Cardiac septum (tissue), 1 donor: ENCODE measurements around the gene RIPPLY3. TPM values are rescaled to one million over a fixed set of nuclear protein-coding genes. Genes with fewer than 3 reads are reported as not detected.
"Not testable (repeated sequence)": the region's sequence is repeated elsewhere in the genome, so short reads cannot be mapped to it uniquely, and the experiment has no call there.

Experiments used
- DNase-seq: peaks from one replicate; pipeline ENCODE4 v3.0.0-alpha.2; 2020; ENCODE audit warnings: low spot score
- intact Hi-C: fragments of 100-400 bp; cut with DNase I; formaldehyde crosslinking; loops from one replicate; pipeline ENCODE4 v1.14.0; 2022
- total RNA-seq: library from RNA; stranded (reverse); fragmentation: NEBNext Ultra II Directional; extraction: Animal tissue kit (Norgen Biotek cat#: 25700); gene quantifications from one replicate; pipeline ENCODE4 v1.2.1, GENCODE V29; 2021
- donor health status: DM: no; HTN: no; CAD: no.

Gene RIPPLY3
- total RNA-seq, 1 donor from 2014 or later, result not detected

- intact Hi-C loops, result loop anchor here (5.0 kb wide), 1 partner anchor 35 kb away; no protein-coding TSS in a partner anchor
These were observed 29.4 kb upstream of the RIPPLY3 start for GRCh38 chr21:36976882-36977651.

GRCh38 chr21:36980280-36981048 is 26.0 kb upstream of the RIPPLY3 start:
- intact Hi-C loops, result no loop called here
- DNase-seq, result no peak

More at GRCh38 chr21:36976882-36977651, 29.4 kb upstream of the RIPPLY3 start:
- DNase-seq, result no peak

- intact Hi-C loops, result no loop called here
- no peak for DNase-seq
These were observed 25.5 kb upstream of the RIPPLY3 start for GRCh38 chr21:36981049-36981391.

GRCh38 chr21:36981977-36982700 is 24.4 kb upstream of the RIPPLY3 start:
- no peak for DNase-seq
- intact Hi-C loops, result no loop called here

- intact Hi-C loops, result no loop called here
These were observed 20.5 kb upstream of the RIPPLY3 start for GRCh38 chr21:36985751-36986594.

GRCh38 chr21:36987845-36988244 is 18.7 kb upstream of the RIPPLY3 start:
- no peak for DNase-seq
- intact Hi-C loops, result no loop called here

More at GRCh38 chr21:36985751-36986594, 20.5 kb upstream of the RIPPLY3 start:
- peak; percentile 36 for DNase-seq

- DNase-seq, result no peak
- intact Hi-C loops, result no loop called here
These were observed 18.0 kb upstream of the RIPPLY3 start for GRCh38 chr21:36988536-36988935.

- intact Hi-C loops, result not testable (repeated sequence)
These were observed 17.3 kb upstream of the RIPPLY3 start for GRCh38 chr21:36989199-36989698.

GRCh38 chr21:36989699-36990507 is 16.6 kb upstream of the RIPPLY3 start:
- DNase-seq, result peak; percentile 95
- intact Hi-C loops, result loop anchor here (1.0 kb wide), 1 partner anchor 24 kb away; the partner anchor contains the start of gene HLCS

More at GRCh38 chr21:36989199-36989698, 17.3 kb upstream of the RIPPLY3 start:
- DNase-seq, result not testable (repeated sequence)

GRCh38 chr21:36990508-36991205 is 15.8 kb upstream of the RIPPLY3 start:
- intact Hi-C loops, result loop anchor here (1.0 kb wide), 1 partner anchor 24 kb away; the partner anchor contains the start of gene HLCS
- DNase-seq, result peak; percentile 50

GRCh38 chr21:36992671-36993070 is 13.8 kb upstream of the RIPPLY3 start:
- DNase-seq, result peak; percentile 50
- intact Hi-C loops, result no loop called here

- intact Hi-C loops, result no loop called here
- peak; percentile 31 for DNase-seq
These were observed 11.9 kb upstream of the RIPPLY3 start for GRCh38 chr21:36994501-36995158.

GRCh38 chr21:36995285-36995684 is 11.2 kb upstream of the RIPPLY3 start:
- DNase-seq, intact Hi-C loops: not testable (repeated sequence)

- intact Hi-C loops, result no loop called here
- DNase-seq, result no peak
These were observed 7.2 kb upstream of the RIPPLY3 start for GRCh38 chr21:36999131-36999898.

- intact Hi-C loops, result no loop called here
- no peak for DNase-seq
These were observed 6.1 kb upstream of the RIPPLY3 start for GRCh38 chr21:37000381-37000780.

GRCh38 chr21:37001441-37001840 is 5.1 kb upstream of the RIPPLY3 start:
- no peak for DNase-seq
- intact Hi-C loops, result no loop called here
